Measurements from ENCODE around the gene TMIGD3. TPM values are rescaled to one million over a fixed set of nuclear protein-coding genes. Genes with fewer than 3 reads are reported as not detected.

Gene TMIGD3
- total RNA-seq, 4 donors from 2014 or later = 0.85 to 14.1 (median 3.2) TPM; not detected in 1

DNA sequence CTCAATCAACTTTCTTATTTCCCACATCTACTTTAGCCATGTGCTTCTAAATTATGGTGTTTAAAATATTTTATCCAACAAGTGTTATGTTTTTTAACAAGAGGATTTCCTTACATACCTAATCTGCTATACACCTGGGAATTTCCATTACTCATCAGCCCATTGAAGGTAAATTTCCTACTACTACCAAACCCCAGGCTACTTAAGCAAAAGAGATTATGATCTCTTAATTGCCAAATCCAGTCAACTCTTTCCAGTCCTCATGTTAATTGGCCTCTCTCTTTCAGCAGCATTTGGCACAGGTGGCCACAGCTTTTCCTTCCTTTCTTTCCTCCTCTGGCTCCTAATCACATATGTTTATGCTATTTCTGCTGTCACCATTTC is 34.7 kb downstream of the TMIGD3 start:
- peaks cover 0 to 87% of the 10 kb centered on the region in 2 donors for H3K36me3 ChIP-seq

DNA sequence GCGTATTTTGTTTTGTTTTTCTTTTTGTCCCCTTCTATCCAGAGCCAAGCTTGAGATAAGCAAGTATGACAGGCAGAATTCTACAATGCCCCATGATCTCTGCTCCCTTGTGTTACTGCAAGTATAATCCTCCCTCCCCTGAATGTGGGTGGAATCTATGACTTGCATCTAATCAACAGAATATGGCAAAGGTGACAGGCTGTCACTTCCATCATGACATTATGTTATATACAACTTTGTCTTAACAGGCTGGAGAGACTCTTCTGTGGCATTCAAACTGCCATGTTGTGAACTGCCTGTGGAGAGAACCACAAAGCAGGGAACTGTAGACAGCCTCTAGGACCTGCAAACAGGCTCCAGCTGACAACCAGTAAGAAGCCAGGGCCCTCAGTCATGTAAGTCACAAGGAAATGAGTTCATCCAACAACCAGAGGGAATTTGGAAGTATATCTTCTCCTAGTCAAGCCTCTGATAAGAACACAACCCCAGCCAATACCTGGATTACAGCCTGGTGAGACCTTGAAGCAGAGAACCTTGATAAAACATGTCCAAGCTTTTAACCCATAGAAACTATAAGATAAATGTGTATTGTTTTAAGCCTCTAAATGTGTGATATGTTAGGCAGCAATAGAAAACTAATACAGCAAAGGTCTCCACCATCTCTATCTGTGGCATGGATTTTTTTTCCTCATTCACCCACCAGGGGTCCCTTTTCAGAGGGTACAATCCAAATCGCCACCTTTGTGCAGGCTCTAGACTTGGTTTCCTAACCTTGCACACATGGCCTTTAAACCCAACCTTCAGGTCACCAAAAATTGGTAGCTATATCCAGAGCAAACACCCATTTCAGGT is 35.3 kb downstream of the TMIGD3 start:
- Histone ChIP-seq H3K27ac (no peak overlapping the region), H3K9me3 (no peaks in the 10 kb centered on the region), H3K4me1 (peaks cover 0 to 5% (median 0%) of the 10 kb centered on the region in 3 donors), H3K27me3 (no peaks in the 10 kb centered on the region), H3K4me3 (no peak overlapping the region), H3K36me3 (peaks cover 0 to 88% of the 10 kb centered on the region in 2 donors)
- no peak for TF ChIP-seq CTCF (IDR thresholded peaks at IDR 0.05)
- no peak for TF ChIP-seq EP300 (IDR thresholded peaks at IDR 0.05)
- TF ChIP-seq POLR2A (IDR thresholded peaks at IDR 0.05) = no peak
- no peak for TF ChIP-seq POLR2AphosphoS5 (IDR thresholded peaks at IDR 0.05)
- no peak for ATAC-seq
- WGBS, 2 donors (ENCODE audit: low coverage in 1 of 2) = 60 to 93% methylated on average over 1 to 2 of the region's 2 CpGs

More for the DNA sequence above, 34.7 kb downstream of the TMIGD3 start:
- H3K9me3 ChIP-seq = no peaks in the 10 kb centered on the region
- TF ChIP-seq POLR2AphosphoS5 (IDR thresholded peaks at IDR 0.05) = no peak
- TF ChIP-seq EP300 (IDR thresholded peaks at IDR 0.05) = no peak
- TF ChIP-seq POLR2A (IDR thresholded peaks at IDR 0.05) = no peak
- TF ChIP-seq CTCF (IDR thresholded peaks at IDR 0.05) = no peak
- H3K27ac ChIP-seq = no peak overlapping the region
- H3K4me3 ChIP-seq = no peak overlapping the region
- no peak for ATAC-seq
- no peaks in the 10 kb centered on the region for H3K4me1 ChIP-seq
- no peaks in the 10 kb centered on the region for H3K27me3 ChIP-seq

DNA sequence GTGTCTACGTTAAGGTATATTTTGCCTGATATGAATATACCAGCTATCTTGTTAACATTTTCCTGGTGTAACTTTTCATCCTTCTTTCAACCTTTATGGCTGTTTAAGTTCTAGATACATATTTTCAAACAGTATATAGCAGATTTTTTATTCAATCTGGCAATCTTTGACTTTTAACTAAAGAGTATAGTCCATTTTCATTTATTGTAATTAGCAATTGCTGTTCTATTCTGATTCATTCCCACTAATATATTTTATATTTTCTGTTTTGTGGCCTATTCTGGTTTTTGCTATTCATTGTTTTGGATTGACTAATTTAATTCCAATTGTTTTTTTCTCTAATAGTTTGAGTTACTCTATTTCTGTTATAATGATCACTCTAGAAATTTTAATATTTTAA is 37.0 kb downstream of the TMIGD3 start:
- TF ChIP-seq POLR2A (IDR thresholded peaks at IDR 0.05) (no peak), EP300 (IDR thresholded peaks at IDR 0.05) (no peak), POLR2AphosphoS5 (IDR thresholded peaks at IDR 0.05) (no peak), CTCF (IDR thresholded peaks at IDR 0.05) (no peak)
- Histone ChIP-seq H3K4me1 (peaks cover 0 to 10% (median 0%) of the 10 kb centered on the region in 3 donors), H3K27ac (no peak overlapping the region), H3K27me3 (no peaks in the 10 kb centered on the region), H3K4me3 (no peak overlapping the region), H3K36me3 (peaks cover 0 to 89% of the 10 kb centered on the region in 2 donors), H3K9me3 (no peaks in the 10 kb centered on the region)
- ATAC-seq = no peak
- WGBS, 2 donors (ENCODE audit: low coverage in 1 of 2) = 0% methylated on average over 1 of the region's 1 CpG

GRCh38 chr1:111465754-111466153 is 37.7 kb downstream of the TMIGD3 start:
- ATAC-seq = no peak
- Histone ChIP-seq H3K27ac (no peak overlapping the region), H3K27me3 (no peaks in the 10 kb centered on the region), H3K4me3 (no peak overlapping the region), H3K4me1 (peaks cover 0 to 10% (median 0%) of the 10 kb centered on the region in 3 donors), H3K9me3 (no peaks in the 10 kb centered on the region), H3K36me3 (peaks cover 0 to 89% of the 10 kb centered on the region in 2 donors)
- WGBS, 2 donors (ENCODE audit: low coverage in 1 of 2) = 91 to 97% methylated on average over 2 of the region's 2 CpGs
- TF ChIP-seq EP300 (IDR thresholded peaks at IDR 0.05) (no peak), CTCF (IDR thresholded peaks at IDR 0.05) (no peak), POLR2A (IDR thresholded peaks at IDR 0.05) (no peak), POLR2AphosphoS5 (IDR thresholded peaks at IDR 0.05) (no peak)

Data from gastroesophageal sphincter (tissue), 4 donors.